BJ (cell line): Measurements from ENCODE around the gene CDH19. TPM values are rescaled to one million over a fixed set of nuclear protein-coding genes. Genes with fewer than 3 reads are reported as not detected.

Source experiments
- CTCF ChIA-PET: fragments of 350-600 bp; formaldehyde crosslinking; extraction: SDS; loops from one replicate; lab custom pipeline; 2021; ENCODE audit warnings: antibody characterized with exemption, inconsistent platforms; lab: Yijun Ruan, JAX
- POLR2A ChIA-PET: fragments of 300-600 bp; sonication (Branson Sonifier 250); formaldehyde crosslinking; extraction: SDS; loops from one replicate; lab custom pipeline; 2021; ENCODE audit warnings: antibody characterized with exemption; lab: Charles Lee
- DNase-seq: peaks from one replicate; pipeline ENCODE4 v3.0.0-alpha.2; 2011; ENCODE audit warnings: low read depth
- H3K27me3 ChIP-seq: 2 replicates; pipeline ENCODE4 v1.6.0; 2011; ENCODE audit warnings: low read length; ENCODE audit not compliant: control insufficient read depth, insufficient read depth
- H3K36me3 ChIP-seq: 2 replicates; pipeline ENCODE4 v1.5.1; 2011; ENCODE audit warnings: low read length; ENCODE audit not compliant: control insufficient read depth, insufficient read depth
- H3K4me3 ChIP-seq: 2 replicates; pipeline ENCODE4 v1.5.1; 2011; ENCODE audit warnings: low read depth, mild to moderate bottlenecking, control low read depth, low read length
- CTCF ChIP-seq: IDR thresholded peaks from 2 replicates; pipeline ENCODE4 v1.5.1; 2011; ENCODE audit warnings: low read depth, mild to moderate bottlenecking, control low read depth, inconsistent platforms, low read length, moderate library complexity; ENCODE audit not compliant: insufficient read depth
- polyA plus RNA-seq: library from polyadenylated mRNA; depleted of rRNA; stranded (reverse); fragments of >200 nt; gene quantifications from 2 replicates; pipeline ENCODE4 v1.2.3, GENCODE V29; 2011

The CDH19 gene
- polyA plus RNA-seq, 1 experiment, result not detected

GRCh38 chr18:66548747-66549146 lies 55.1 kb downstream of the CDH19 start:
- CTCF ChIA-PET, result no interaction called here
- Histone ChIP-seq H3K4me3 (no peak overlapping the region), H3K27me3 (no peaks in the 10 kb centered on the region), H3K36me3 (no peaks in the 10 kb centered on the region)
- no peak for TF ChIP-seq CTCF
- POLR2A ChIA-PET, result no interaction called here
- DNase-seq, result no peak

GRCh38 chr18:66534110-66534509 lies 69.8 kb downstream of the CDH19 start:
- H3K27me3 ChIP-seq, result no peaks in the 10 kb centered on the region
- ChIA-PET CTCF (no interaction called here), POLR2A (no interaction called here)
- no peak overlapping the region for H3K4me3 ChIP-seq
- DNase-seq, result no peak
- no peak for TF ChIP-seq CTCF
- no peaks in the 10 kb centered on the region for H3K36me3 ChIP-seq

- ChIA-PET POLR2A (no interaction called here), CTCF (no interaction called here)
- Histone ChIP-seq H3K36me3 (no peaks in the 10 kb centered on the region), H3K4me3 (no peak overlapping the region), H3K27me3 (no peaks in the 10 kb centered on the region)
- DNase-seq, result no peak
- TF ChIP-seq CTCF, result no peak
Observed at GRCh38 chr18:66533693-66534092, 70.2 kb downstream of the CDH19 start.

GRCh38 chr18:66523219-66523991 lies 80.5 kb downstream of the CDH19 start:
- Histone ChIP-seq H3K36me3 (no peaks in the 10 kb centered on the region), H3K27me3 (no peaks in the 10 kb centered on the region), H3K4me3 (no peak overlapping the region)
- ChIA-PET CTCF (no interaction called here), POLR2A (no interaction called here)
- DNase-seq, result no peak
- no peak for TF ChIP-seq CTCF

GRCh38 chr18:66513996-66514395 lies 89.9 kb downstream of the CDH19 start:
- DNase-seq, result no peak
- ChIA-PET CTCF (no interaction called here), POLR2A (no interaction called here)
- H3K4me3 ChIP-seq, result no peak overlapping the region
- H3K36me3 ChIP-seq, result no peaks in the 10 kb centered on the region
- TF ChIP-seq CTCF, result no peak
- no peaks in the 10 kb centered on the region for H3K27me3 ChIP-seq
